NCI-H345 treated with DMSO at 0.1 percent for 48 hours (cell line): ENCODE measurements around the gene CDH11.

Experiments used
- DNase-seq: peaks from one replicate; lab custom pipeline; 2025; ENCODE audit not compliant: unreplicated experiment; lab: John Stamatoyannopoulos, UW

CDH11 gene

DNA sequence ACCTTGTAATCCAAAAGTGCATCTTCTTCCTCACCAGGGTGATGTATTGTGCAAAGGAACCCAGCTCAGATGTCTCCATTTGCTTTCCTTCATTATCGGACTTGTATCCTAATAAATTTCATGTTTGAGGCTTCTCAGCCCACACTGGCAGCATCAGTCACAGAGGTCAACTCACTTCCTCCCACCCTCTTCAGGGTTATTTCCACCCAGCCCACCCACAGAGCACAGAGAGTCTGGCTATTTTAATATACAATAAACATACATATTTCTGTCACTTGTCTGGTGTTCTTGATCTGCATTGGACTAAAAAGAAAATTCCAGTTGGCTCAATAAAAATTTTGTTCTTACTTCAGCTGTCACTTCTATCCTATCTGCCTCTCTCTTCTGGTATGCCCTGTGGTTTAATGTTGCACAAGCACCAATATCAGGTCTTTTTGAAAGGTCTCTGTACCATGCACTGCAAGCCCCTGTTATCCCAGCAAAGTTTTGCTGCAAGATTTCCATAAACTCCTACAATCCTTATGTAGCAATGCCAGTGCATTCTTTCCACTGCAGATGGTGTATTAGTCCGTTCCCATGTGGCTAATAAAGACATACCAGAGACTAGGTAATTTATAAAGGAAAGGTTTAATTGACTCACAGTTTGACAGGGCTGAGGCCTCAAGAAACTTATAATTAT is 201.8 kb downstream of the CDH11 start:
- DNase-seq = no peak

- no peak for DNase-seq
Observed at GRCh38 chr16:64919141-64919540, 202.7 kb downstream of the CDH11 start.

GRCh38 chr16:64916051-64916450 is 205.8 kb downstream of the CDH11 start:
- no peak for DNase-seq

DNA sequence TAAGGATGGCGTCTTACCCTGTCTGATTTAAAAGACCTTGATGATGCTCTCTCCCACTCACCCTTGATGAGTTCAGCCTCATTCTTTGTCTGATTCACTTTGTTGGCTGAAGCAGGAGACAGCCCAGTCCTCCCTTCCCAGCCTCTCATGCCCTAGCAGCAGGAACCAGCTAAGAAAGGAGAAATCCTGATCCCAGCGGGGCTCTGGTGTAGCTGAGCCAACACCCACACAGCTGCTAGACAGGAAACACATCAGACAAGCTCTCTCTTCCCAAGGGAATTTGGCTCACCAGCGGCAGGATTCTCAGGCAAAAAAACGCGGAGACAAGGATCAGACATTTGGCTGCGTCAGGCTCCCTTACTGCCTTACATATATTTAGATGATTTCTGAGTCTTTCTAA is 211.5 kb downstream of the CDH11 start:
- DNase-seq = no peak

GRCh38 chr16:64907844-64908243 is 214.0 kb downstream of the CDH11 start:
- no peak for DNase-seq

GRCh38 chr16:64903770-64904169 is 218.1 kb downstream of the CDH11 start:
- DNase-seq = no peak

DNA sequence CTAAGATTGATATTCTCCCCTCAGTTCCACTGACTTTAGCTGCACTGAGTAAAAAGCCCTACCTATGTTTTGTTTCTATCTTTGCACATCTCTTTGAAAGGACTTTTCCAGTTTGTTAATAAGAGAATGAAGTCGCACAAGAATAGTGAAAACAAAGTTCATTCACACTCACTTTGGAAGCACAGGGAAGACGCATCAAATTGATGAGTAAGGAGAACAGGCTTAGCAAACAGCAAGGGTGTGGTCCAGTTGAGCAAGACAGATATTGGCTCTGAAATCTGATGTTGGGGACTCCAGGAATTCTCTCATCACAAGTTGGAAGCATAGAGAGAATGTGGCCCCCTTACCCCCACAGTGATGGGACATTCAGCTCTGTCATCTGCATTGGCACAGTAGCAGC is 221.3 kb downstream of the CDH11 start:
- DNase-seq = no peak

GRCh38 chr16:64900019-64900418 is 221.8 kb downstream of the CDH11 start:
- no peak for DNase-seq

- DNase-seq = no peak
Observed at GRCh38 chr16:64898159-64898558, 223.7 kb downstream of the CDH11 start.
